Brain microvascular endothelial cell (primary cell): ENCODE data around the gene NAGPA.

Experiments
- DNase-seq: peaks from one replicate; pipeline ENCODE4 v3.0.0-alpha.2; 2020
- H3K27ac ChIP-seq: fragments of 250-450 bp; sonication (Bioruptor Pico); 2 replicates; pipeline ENCODE4 v1.5.1; 2020; ENCODE audit warnings: mild to moderate bottlenecking, moderate library complexity
- H3K27me3 ChIP-seq: fragments of 250-450 bp; sonication (Bioruptor Pico); replicated peaks from 2 replicates; pipeline ENCODE4 v1.5.1; 2020; ENCODE audit warnings: mild to moderate bottlenecking
- H3K36me3 ChIP-seq: fragments of 250-450 bp; sonication (Bioruptor Pico); replicated peaks from 2 replicates; pipeline ENCODE4 v1.5.1; 2020; ENCODE audit warnings: mild to moderate bottlenecking
- H3K4me3 ChIP-seq: 2 replicates; pipeline ENCODE4 v1.5.1; 2011; ENCODE audit warnings: low read depth, mild to moderate bottlenecking, control low read depth, low read length, moderate library complexity
- CTCF ChIP-seq: IDR thresholded peaks from 2 replicates; pipeline ENCODE4 v1.5.1; 2011; ENCODE audit warnings: low read depth, mild to moderate bottlenecking, moderate library complexity, low read length, control low read depth, inconsistent platforms; ENCODE audit errors: missing control alignments
- in situ Hi-C: cut with HindIII; loops from 2 replicates; pipeline ENCODE4 v1.10.0; 2017; ENCODE audit warnings: low sequenced_read_pairs, low pct_ligation_motif_present

NAGPA gene

GRCh38 chr16:5062790-5063765, 29.3 kb upstream of the NAGPA start:
- in situ Hi-C loops = no loop called here
- DNase-seq = no peak
- H3K27me3 ChIP-seq = no peaks in the 10 kb centered on the region
- no peaks in the 10 kb centered on the region for H3K36me3 ChIP-seq
- H3K27ac ChIP-seq = no peak overlapping the region
- no peak overlapping the region for H3K4me3 ChIP-seq
- peak; percentile 12 for TF ChIP-seq CTCF

DNA sequence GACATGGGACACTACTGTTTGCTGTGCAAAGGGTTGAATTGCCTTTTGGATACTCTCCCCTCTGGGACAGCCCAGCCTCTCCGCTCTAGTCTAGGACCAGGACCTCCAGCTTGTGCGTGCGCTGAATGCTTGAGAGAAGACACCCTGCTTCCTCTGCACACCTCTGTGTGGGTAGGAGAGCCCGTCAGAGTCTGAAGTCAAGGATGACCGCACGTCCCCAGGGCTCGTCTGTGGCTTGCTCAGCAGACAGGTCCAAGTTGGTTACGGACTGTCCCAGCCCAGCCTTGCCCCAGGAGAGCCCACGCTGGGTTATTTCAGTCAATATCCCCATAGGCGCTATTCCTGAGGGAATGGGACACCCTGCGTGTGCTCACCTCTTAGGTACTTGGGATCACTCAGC, 28.3 kb upstream of the NAGPA start:
- DNase-seq = no peak
- H3K4me3 ChIP-seq = no peak overlapping the region
- in situ Hi-C loops = no loop called here
- TF ChIP-seq CTCF = no peak
- no peak overlapping the region for H3K27ac ChIP-seq
- H3K27me3 ChIP-seq = no peaks in the 10 kb centered on the region
- no peaks in the 10 kb centered on the region for H3K36me3 ChIP-seq

GRCh38 chr16:5060073-5060641, 26.4 kb upstream of the NAGPA start:
- no peaks in the 10 kb centered on the region for H3K27me3 ChIP-seq
- H3K27ac ChIP-seq = no peak overlapping the region
- H3K4me3 ChIP-seq = no peak overlapping the region
- TF ChIP-seq CTCF = no peak
- in situ Hi-C loops = no loop called here
- DNase-seq = no peak
- no peaks in the 10 kb centered on the region for H3K36me3 ChIP-seq

GRCh38 chr16:5059386-5060072, 25.8 kb upstream of the NAGPA start:
- TF ChIP-seq CTCF = no peak
- no peak overlapping the region for H3K4me3 ChIP-seq
- H3K36me3 ChIP-seq = no peaks in the 10 kb centered on the region
- no peak for DNase-seq
- H3K27me3 ChIP-seq = no peaks in the 10 kb centered on the region
- in situ Hi-C loops = no loop called here
- H3K27ac ChIP-seq = no peak overlapping the region

GRCh38 chr16:5058476-5058875, 24.7 kb upstream of the NAGPA start:
- no peak overlapping the region for H3K27ac ChIP-seq
- H3K36me3 ChIP-seq = no peaks in the 10 kb centered on the region
- in situ Hi-C loops = no loop called here
- H3K4me3 ChIP-seq = no peak overlapping the region
- H3K27me3 ChIP-seq = no peaks in the 10 kb centered on the region
- peak; percentile 45 for DNase-seq
- TF ChIP-seq CTCF = peak; percentile 52
